ENCODE measurements around the gene DOCK1.

The DOCK1 gene

DNA sequence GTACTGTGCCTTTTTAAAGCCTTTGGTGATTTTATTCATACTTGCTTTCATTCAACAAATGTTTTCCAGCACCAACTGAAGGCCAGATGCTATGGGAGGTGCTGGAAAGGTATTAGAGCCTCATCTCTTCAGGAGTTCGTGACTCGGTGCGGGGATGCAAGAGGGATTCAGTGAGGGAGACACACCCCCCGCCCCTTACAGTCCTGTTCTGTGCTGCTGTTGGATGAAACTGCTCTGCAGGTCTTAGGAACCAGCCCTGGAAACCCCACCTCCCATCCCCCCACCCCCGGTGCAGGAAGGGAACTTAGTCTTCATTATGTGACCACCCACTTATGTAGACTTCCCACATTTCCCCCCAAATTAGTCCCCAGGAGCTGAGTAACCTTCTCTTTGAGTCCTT, 180.7 kb downstream of the DOCK1 start:
- no peak for DNase-seq (ENCODE audit: low spot score)

DNA sequence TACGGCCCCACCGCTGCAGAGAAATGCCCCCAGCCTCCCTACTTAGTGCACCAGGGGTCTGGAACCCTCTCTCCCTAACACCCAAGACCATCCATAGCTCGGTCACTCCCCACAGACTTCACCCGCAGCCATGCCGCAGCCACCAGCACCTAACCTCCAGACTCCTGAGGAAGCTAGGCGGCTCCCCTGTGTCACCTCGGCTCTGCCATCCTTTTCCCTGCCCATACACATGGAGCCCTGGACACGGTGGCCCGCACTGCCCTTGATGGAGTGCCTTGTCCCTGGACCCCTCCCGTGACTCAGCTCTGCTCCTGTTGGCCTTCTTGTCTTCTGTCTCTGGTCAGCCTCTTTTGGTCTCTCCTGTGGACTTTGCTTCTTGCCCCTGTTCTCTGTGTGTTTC, 183.7 kb downstream of the DOCK1 start:
- DNase-seq (ENCODE audit: low spot score), result no peak

DNA sequence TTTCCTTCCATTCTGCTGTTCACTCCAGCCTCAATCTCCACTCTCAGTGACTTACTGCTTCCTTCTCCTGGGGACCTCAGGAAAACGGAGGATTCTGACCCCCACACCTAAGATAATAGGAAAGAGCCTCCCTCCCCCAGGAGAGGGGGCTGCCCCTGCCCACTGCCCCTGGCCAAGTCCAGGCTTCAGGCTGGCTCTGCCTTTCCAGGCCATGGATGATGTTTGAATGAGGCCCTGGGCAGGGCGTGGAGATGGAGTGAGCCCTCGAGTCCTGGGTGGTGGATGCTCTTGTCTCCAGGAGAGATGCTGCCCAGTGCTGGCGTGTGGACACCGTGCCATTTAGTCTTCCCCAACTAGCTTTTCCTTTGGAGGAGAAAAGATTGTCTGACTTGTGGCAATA, 184.2 kb downstream of the DOCK1 start:
- no peak for DNase-seq (ENCODE audit: low spot score)

DNA sequence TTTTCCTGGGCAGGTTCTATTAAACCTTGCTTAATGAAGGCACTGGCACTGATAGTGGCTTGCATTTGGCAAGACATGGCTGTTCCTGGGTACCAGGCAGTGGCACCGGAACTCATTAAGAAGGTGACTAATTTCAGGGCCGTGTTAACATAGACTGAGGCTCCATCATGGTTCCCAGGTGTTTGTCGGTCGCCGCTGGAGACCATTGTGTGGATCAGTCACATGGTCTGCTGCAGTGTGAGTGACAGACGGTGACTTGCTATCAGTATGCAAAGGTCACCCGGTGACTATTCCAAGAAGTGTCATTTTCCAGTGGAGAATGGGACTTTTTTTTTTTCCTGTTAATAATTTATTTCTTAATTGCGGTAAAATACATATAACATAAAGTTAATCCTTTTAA, 184.9 kb downstream of the DOCK1 start:
- no peak for DNase-seq (ENCODE audit: low spot score)

DNA sequence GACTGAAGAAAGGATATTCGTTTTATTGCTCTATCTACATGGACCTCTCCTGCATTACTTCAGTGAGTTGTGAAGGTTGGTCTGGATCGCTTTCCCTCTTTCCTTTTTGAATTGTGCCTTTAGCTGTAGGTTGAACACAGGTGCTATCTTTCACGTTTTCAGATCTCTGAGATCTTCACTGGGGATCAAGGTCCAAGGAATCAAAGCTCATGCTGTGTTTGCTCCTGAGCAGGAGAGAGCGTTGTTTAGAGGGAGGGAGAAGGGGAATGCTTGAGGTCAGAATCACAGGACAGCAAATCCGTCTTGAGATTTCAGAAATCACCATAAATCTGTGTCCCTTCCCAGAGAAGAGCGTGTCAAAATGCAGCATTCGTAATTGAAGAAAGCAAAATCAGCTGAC, 186.1 kb downstream of the DOCK1 start:
- no peak for DNase-seq (ENCODE audit: low spot score)

DNA sequence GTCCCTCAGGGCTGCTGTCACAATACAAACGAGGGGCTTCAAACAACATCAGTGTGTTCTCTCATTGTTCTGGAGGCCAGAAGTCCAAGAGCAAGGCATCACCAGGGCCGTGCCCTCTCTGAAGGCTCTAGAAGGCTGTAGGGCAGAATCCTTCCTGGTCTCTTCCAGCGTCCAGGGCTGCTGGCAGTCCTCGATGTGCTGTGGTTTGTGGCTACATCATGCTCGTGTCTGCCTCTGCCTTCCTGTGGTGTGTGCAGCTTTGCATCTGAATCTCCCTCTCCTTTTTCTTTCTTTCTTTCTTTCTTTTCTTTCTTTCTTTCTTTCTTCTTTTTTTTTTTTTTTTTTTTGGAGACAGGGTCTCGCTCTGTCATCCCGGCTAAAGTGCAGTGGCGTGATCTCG, 187.7 kb downstream of the DOCK1 start:
- DNase-seq (ENCODE audit: low spot score), result no peak

DNA sequence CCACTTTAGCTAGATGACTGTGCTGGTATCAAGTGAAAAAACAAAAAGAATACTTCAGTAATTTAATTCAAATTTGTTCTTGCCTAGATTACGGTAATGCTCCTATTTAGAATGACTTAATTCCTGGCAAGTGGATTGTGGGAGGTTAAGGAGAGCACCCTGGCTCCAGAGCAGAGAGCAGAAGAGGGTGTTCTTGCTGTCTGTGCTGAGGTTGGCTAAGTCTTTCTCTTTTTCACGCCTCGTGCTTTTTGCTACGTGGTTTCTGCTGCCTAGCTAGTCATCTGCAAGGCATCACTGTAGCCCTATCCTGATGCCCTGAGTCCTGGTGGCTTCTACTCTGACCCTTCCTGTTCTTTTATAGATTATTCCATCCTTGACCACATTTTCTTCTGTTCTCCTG, 189.8 kb downstream of the DOCK1 start:
- no peak for DNase-seq (ENCODE audit: low spot score)

DNA sequence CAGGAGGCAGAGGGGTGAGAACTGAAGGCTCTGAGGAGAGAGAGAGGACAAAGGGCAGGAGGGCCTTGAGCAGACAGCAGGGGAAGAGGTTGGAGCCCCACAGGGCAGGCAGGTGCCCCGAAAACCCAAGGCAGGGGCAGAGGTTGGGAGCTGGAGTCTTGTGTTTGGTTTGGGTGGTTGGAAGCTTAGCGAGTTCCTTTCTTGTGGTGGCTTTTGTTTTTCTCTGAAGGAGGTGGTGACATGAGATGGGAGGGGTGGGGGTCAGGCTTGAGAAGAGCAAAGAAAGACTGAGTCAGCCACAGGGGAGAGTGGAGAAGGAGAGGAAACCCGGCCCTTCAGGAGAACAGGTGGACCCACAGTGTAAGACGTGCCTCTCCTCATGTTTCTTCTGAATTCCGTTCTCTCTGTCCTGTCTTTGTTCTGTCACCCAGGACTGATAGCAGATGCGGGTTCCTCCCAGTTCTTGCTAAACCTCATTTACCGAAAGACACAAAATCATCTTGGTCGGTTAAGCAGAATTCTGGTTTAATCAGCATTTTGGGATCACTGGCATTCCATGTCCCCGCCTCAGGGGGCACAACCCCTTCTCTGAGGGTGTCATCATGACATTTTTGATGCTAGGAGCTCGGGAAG, 195.9 kb downstream of the DOCK1 start:
- no peak for DNase-seq (ENCODE audit: low spot score)

DNA sequence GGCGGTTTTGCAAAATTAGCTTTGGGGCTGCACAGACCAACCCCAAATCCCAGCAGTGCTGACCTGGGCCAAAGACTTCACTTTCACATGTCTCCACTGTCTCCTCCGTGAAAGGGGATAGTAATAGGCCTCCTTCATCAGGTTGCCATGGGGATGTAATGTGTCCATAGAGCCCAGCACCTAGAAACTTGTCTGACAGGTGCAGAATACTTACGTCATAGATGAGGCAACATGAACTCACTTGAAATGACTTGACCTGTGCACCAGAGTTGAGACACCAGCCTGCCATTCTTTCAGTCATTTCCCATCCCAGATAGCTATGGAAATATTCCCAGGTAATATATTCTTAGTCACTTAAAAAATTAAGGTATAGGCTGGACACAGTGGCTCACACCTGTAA, 196.9 kb downstream of the DOCK1 start:
- no peak for DNase-seq (ENCODE audit: low spot score)

DNA sequence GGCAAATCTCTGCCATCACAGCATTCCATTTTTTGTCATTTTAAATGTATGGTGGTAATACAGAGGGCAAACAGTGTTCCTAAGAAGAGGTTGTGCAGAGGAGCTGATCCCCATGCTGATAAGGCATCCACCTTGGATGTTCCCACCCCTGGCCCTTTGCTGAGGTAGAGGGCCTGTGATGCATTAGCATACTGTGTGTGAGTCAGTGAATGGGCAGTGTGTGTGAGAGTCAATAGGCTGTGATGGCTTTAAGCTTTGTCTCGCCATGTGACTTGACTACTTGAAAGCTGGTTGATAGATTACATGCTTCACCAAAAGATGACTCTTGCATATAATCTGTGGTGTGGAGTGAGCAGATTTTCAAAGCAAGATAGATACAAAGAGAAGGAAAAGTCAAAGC, 209.9 kb downstream of the DOCK1 start:
- DNase-seq (ENCODE audit: low spot score), result no peak

DNA sequence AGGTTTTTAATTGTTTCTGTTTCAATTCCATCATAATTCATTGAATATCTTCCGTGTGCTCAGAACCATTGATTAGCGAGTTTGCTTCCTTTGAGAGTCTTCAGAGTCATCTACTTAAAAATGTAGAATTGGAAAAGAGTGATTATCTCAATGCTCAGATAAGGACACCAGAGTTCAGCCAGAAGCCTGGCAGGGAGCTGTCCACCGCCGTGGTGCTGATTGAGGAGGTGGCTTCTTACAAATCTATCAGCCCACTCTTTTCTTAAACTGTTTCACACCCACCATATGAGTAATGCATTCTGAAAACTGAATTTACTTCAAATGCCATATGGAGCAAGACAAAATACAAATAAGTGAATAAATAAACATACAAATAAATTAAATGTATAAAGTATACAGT, 211.9 kb downstream of the DOCK1 start:
- no peak for DNase-seq (ENCODE audit: low spot score)

DNA sequence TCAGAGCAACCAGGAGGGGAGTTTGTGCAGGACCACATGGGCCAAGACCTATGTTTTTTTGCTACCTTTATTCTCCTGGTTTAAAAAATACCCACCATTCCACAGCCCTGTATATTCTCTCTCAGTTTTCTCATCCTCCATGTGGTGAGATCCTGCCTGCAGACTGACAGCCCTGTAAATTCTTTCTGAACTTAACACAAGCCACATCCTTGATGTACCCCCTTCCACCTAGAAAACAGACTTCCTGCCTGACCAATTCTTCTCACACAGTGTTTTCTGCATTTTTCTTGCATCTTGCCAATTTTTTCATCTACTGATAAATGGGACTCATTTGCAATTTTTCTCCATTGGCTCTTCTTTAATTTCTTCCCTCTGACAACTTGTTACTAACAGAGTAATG, 212.8 kb downstream of the DOCK1 start:
- DNase-seq (ENCODE audit: low spot score), result no peak

DNA sequence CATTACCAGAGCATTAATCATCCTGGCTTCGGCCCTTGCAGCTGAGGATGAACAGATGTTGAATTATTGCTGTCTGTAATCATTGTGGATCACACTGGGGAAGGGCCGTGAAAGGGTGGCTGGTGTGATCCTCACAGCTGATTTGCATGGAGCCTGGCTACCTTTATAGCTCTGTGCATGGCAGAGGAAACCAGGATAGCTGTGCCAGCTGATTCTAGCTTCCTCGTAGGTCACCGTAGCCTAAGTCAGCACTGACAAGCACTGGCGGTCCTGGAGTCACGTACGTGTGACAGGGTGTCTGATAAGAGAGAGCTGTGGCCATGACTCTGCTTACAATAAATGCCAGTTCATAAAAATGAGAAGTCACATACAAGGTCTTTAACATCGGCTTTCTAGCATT, 214.7 kb downstream of the DOCK1 start:
- no peak for DNase-seq (ENCODE audit: low spot score)

DNA sequence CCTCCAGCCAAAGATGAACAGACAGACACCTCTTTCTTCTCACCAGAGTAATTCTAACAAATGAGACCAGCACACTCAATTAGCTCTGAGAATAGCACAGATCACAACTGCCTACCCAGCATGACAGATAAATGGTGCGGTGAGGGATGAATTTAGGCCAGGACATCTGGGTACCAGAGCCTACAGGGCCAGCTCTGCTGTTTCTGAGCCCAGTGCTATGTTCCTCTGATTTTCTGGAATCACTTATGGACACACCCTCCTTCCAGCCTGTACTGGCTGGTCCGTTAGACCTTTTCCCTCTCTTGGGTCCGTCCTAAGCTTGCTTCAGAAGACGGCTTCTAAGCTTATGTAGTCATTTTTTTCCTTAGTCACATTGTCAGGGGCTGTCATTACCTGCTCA, 217.6 kb downstream of the DOCK1 start:
- DNase-seq (ENCODE audit: low spot score), result no peak

DNA sequence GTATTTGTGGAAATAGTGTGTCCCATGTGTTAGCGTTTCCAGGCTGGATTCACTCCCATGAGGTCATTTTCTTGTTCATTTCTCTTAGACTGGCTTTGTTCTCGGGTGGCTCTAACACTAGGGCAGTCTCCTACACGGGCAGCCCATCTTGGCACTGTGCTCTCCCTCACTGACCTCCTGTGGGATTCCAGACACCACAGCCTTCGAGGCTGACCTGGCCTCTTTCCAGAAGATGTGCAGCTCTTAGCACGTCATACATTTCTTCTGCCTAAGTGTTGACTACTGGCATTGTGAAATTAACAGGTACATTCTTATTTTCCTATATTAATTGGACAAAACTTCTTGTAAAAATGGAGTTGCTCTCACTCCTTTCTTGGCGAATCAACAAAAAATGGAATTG, 218.4 kb downstream of the DOCK1 start:
- DNase-seq (ENCODE audit: low spot score), result no peak

DNA sequence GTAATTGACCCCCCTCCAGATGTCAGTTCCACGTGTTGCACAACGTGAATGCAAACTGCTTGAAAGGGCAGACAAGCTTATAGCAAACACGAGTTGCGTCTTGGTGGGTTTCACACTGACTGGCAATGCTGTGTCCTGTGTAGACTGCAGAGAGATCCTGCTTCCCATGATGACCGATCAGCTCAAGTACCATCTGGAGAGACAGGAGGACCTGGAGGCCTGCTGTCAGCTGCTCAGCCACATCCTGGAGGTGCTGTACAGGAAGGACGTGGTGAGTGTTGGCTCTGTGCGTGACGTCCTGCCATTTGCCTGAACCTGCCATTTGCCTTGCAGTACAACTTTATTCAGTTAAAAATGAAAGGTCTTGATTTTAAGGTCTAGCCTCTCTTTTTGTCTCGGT, 220.1 kb downstream of the DOCK1 start:
- no peak for DNase-seq (ENCODE audit: low spot score)

DNA sequence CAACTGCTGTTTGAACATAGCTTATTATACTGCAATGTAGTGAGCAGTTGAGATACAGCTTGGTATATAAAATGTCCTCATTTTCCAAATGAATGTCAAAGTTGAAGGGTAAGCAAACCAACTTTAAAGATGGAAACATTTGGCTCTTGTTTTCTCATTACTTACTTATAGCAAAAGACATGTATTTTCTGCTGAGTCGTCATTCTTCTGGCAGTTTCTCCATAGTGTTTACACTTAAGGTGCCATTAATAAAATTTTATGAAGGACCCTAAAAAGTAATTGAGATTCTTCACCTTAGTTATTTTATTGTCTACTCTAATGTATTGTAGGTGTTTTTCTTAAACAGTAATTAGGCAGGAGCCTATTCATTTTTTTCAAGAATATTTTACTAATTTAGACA, 222.6 kb downstream of the DOCK1 start:
- DNase-seq (ENCODE audit: low spot score), result no peak

DNA sequence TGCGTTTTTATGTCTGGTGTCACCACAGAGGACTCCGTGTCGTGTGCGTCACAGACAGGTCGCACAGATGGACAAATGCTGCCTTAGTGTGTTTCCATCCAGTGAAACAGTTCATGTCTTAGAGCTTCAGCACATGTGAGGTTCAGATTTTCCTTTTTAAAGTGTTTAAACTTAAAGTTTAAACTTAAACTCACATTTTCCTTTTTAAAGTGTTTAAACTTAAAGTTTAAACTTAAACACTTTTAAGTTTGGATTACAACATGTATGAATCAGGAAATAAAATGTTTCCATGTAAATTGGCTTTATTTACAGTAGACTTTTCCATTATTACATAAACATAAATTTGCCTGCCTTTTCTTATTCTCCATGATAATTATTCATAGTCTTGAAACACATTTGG, 223.9 kb downstream of the DOCK1 start:
- DNase-seq (ENCODE audit: low spot score), result no peak

DNA sequence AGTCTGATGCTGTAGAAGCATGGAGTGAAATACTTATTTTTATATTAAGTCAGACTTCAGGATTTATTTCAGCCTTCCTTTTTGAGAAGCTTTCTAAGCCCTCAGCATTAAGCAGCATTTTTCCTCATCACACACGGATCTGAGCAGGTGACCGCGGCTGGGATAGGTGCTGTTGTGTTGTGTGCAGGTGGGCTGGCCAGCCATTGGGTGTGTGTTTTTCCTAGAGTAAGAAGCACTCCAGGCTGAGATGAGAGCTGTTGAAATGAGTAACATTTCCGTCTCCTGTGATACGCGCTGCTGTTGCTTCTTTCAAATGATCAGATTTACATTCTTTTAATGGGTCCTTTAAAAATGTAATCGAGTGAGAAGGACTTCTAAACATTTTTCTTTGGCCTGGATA, 227.2 kb downstream of the DOCK1 start:
- DNase-seq (ENCODE audit: low spot score), result no peak

DNA sequence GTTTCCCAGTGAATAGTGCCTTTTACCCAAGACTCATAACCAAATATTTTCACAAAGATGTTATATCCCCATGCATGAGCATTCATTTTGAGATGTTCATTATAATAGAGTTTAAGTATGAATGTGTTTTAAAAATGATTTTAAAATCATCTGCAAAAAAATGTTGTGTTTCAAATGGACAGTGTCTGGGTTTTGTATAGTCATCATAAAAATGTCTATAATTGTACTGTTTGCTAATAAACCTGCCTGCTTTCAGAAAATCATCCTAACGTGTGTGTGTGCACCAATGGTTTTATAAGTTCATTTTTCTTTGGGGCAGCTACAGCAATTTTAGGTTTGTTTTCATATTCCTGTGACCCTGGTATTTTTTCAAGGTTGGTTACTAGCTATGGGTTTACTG, 228.0 kb downstream of the DOCK1 start:
- no peak for DNase-seq (ENCODE audit: low spot score)

DNA sequence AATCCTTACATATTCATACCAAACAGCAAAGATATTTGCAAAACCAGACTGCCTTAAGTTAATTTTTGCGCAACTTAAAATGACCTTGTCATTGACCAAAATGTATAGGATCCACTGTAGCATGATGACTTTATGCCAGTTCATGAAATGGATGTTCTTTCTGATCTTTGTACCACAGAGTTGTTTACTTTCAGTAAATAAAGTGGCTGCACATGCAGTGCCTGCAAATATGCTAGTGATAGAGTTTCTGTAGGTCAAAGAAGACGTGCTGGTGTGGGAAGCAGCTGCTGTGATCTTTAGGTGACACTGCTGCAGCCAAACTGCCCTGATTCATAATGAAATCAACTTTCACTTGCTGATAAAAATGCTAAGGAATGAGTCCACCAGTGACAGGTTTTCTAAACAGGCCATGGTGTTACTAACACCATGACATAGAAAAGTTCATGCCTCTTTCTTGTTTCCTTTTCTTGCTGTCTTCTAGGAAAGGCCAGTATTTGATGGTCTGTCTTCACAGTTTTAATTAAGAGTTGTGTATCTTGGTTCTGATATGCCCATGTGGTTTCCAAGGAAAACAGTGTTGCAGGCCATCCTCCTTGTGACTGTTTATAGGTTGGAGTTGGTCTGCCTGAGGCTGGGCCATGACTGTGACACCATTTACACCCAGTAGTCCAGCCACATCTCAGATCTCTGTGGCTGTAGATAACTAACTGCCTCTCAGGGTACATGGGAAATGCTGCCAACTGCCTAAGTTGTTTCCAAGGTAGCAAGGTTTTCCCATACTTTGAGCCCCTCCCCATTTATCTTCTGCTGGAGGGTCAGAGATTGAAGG, 228.7 kb downstream of the DOCK1 start:
- no peak for DNase-seq (ENCODE audit: low spot score)

DNA sequence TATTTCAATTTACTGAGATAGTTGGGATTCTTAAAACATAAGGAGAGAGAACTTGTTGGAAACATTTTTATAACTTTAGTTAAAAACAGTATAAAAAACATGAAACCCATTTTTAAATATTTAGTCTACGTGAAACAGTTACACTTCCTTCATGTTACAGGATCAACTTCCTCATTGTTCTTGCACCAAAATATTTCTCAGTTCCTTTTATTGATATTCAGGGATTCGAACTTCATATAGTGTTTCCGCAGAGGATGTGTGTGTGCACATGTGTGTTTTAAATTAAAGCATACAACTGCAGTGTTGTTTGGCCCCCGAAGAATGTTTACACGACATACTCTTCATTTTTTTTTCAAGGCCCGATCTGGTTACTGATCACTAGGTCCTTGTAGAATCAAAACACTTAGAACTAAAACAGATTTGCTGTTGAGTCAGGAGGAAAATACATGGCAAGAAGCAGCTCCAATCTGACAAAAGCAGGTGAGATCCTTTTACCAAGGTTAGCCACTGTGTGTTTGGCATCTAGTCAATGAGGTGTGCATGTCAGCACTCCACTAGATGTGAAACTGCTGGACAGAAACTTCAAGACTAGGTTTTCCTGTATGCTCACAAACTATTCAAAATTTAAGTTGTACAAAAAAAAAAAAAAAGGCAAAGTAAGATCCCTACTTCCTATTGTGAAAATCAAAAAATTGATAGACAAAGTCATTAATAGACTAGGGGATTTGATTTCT, 230.8 kb downstream of the DOCK1 start:
- no peak for DNase-seq (ENCODE audit: low spot score)

DNA sequence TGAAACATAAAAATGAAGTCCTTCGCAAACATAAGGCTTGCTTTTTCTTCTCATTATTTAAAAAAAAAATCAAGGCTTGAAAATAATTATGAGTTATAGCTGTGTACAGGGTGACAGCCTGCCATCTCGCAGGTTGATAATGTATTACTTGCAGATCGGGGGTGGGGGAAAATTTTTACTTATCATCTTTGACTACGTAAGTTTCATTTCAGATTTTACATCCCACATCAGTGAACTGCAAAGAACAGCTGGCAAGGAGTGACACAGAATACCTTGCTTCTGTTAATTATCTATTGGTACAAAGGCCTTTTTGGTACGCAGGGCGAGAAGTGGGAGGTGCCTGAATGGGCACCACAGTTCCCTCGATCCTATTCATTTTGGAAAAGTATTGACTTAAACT, 232.2 kb downstream of the DOCK1 start:
- DNase-seq (ENCODE audit: low spot score), result no peak

Measured in hematopoietic multipotent progenitor cell treated with erythropoietin and hydrocortisone succinate and interleukin-3 and kit ligand, for 15 days (in vitro differentiated cells).